ENCODE results near the gene CMTM3.
"Not testable (repeated sequence)": the region's sequence is repeated elsewhere in the genome, so short reads cannot be mapped to it uniquely, and the experiment has no call there.

The CMTM3 gene

GRCh38 chr16:66590322-66590721 is 14.2 kb upstream of the CMTM3 start:
- Mint-ChIP-seq H3K4me3 (peak overlapping the region; percentile 72), H3K27me3 (no peaks in the 10 kb centered on the region), H3K9me3 (no peaks in the 10 kb centered on the region), H3K36me3 (ENCODE audit: insufficient read depth) (peaks cover 6% of the 10 kb centered on the region), H3K4me1 (peaks cover 16% of the 10 kb centered on the region), H3K27ac (ENCODE audit: low read depth) (peak overlapping the region; percentile 85)
- ATAC-seq (replicated peaks; ENCODE audit: extremely low read depth, poor library complexity, severe bottlenecking) = peak; percentile 45
- no peak for DNase-seq (ENCODE audit: low spot score in 2 of 2)

- H3K36me3 Mint-ChIP-seq (ENCODE audit: insufficient read depth) = peaks cover 6% of the 10 kb centered on the region
- H3K27ac Mint-ChIP-seq (ENCODE audit: low read depth) = peak overlapping the region; percentile 85
- DNase-seq (ENCODE audit: low spot score in 2 of 2) (no peak), ATAC-seq (replicated peaks; ENCODE audit: extremely low read depth, poor library complexity, severe bottlenecking) (no peak)
- H3K4me1 Mint-ChIP-seq = peaks cover 16% of the 10 kb centered on the region
- H3K4me3 Mint-ChIP-seq = no peak overlapping the region
- no peaks in the 10 kb centered on the region for H3K9me3 Mint-ChIP-seq
- H3K27me3 Mint-ChIP-seq = no peaks in the 10 kb centered on the region
Observed at GRCh38 chr16:66591018-66591417, 13.5 kb upstream of the CMTM3 start.

GRCh38 chr16:66592241-66592640 is 12.3 kb upstream of the CMTM3 start:
- Mint-ChIP-seq H3K9me3 (no peaks in the 10 kb centered on the region), H3K4me1 (peaks cover 16% of the 10 kb centered on the region), H3K36me3 (ENCODE audit: insufficient read depth) (peaks cover 5% of the 10 kb centered on the region), H3K4me3 (no peak overlapping the region), H3K27me3 (no peaks in the 10 kb centered on the region), H3K27ac (ENCODE audit: low read depth) (no peak overlapping the region)
- ATAC-seq (replicated peaks; ENCODE audit: extremely low read depth, poor library complexity, severe bottlenecking) (no peak), DNase-seq (ENCODE audit: low spot score in 2 of 2) (no peak)

- Mint-ChIP-seq H3K27me3 (no peaks in the 10 kb centered on the region), H3K9me3 (no peaks in the 10 kb centered on the region), H3K27ac (ENCODE audit: low read depth) (no peak overlapping the region), H3K4me1 (peaks cover 16% of the 10 kb centered on the region), H3K4me3 (no peak overlapping the region), H3K36me3 (ENCODE audit: insufficient read depth) (peaks cover 5% of the 10 kb centered on the region)
- DNase-seq (ENCODE audit: low spot score in 2 of 2) (no peak), ATAC-seq (replicated peaks; ENCODE audit: extremely low read depth, poor library complexity, severe bottlenecking) (no peak)
Observed at GRCh38 chr16:66592814-66593213, 11.7 kb upstream of the CMTM3 start.

GRCh38 chr16:66594739-66595138 is 9.8 kb upstream of the CMTM3 start:
- Mint-ChIP-seq H3K27ac (ENCODE audit: low read depth) (no peak overlapping the region), H3K4me1 (peaks cover 8% of the 10 kb centered on the region), H3K9me3 (no peaks in the 10 kb centered on the region), H3K4me3 (no peak overlapping the region), H3K27me3 (no peaks in the 10 kb centered on the region), H3K36me3 (ENCODE audit: insufficient read depth) (peaks cover 2% of the 10 kb centered on the region)
- ATAC-seq (replicated peaks; ENCODE audit: extremely low read depth, poor library complexity, severe bottlenecking) (no peak), DNase-seq (ENCODE audit: low spot score in 2 of 2) (no peak)

- not testable (repeated sequence) for H3K36me3 Mint-ChIP-seq (ENCODE audit: insufficient read depth); H3K27ac Mint-ChIP-seq (ENCODE audit: low read depth); H3K9me3 Mint-ChIP-seq; H3K4me3 Mint-ChIP-seq; H3K27me3 Mint-ChIP-seq; DNase-seq (ENCODE audit: low spot score in 2 of 2); H3K4me1 Mint-ChIP-seq; ATAC-seq (replicated peaks; ENCODE audit: extremely low read depth, poor library complexity, severe bottlenecking)
Observed at GRCh38 chr16:66596559-66596958, 7.9 kb upstream of the CMTM3 start.

- Mint-ChIP-seq H3K36me3 (ENCODE audit: insufficient read depth) (no peaks in the 10 kb centered on the region), H3K4me3 (no peak overlapping the region), H3K9me3 (no peaks in the 10 kb centered on the region), H3K27ac (ENCODE audit: low read depth) (no peak overlapping the region), H3K27me3 (no peaks in the 10 kb centered on the region), H3K4me1 (no peaks in the 10 kb centered on the region)
- ATAC-seq (replicated peaks; ENCODE audit: extremely low read depth, poor library complexity, severe bottlenecking) (no peak), DNase-seq (ENCODE audit: low spot score in 2 of 2) (no peak)
Observed at GRCh38 chr16:66596986-66597848, 7.3 kb upstream of the CMTM3 start.

GRCh38 chr16:66598111-66598510 is 6.4 kb upstream of the CMTM3 start:
- peaks cover 6% of the 10 kb centered on the region for H3K4me1 Mint-ChIP-seq
- peak overlapping the region; percentile 19 for H3K27ac Mint-ChIP-seq (ENCODE audit: low read depth)
- no peaks in the 10 kb centered on the region for H3K9me3 Mint-ChIP-seq
- H3K36me3 Mint-ChIP-seq (ENCODE audit: insufficient read depth) = no peaks in the 10 kb centered on the region
- ATAC-seq (replicated peaks; ENCODE audit: extremely low read depth, poor library complexity, severe bottlenecking) = no peak
- H3K4me3 Mint-ChIP-seq = no peak overlapping the region
- no peak for DNase-seq (ENCODE audit: low spot score in 2 of 2)
- H3K27me3 Mint-ChIP-seq = no peaks in the 10 kb centered on the region

GRCh38 chr16:66599726-66600125 is 4.8 kb upstream of the CMTM3 start:
- DNase-seq (ENCODE audit: low spot score in 2 of 2) = no peak
- Mint-ChIP-seq H3K27ac (ENCODE audit: low read depth) (no peak overlapping the region), H3K4me1 (peaks cover 15% of the 10 kb centered on the region), H3K9me3 (no peaks in the 10 kb centered on the region), H3K27me3 (no peaks in the 10 kb centered on the region), H3K36me3 (ENCODE audit: insufficient read depth) (peaks cover 7% of the 10 kb centered on the region), H3K4me3 (no peak overlapping the region)
- ATAC-seq (replicated peaks; ENCODE audit: extremely low read depth, poor library complexity, severe bottlenecking) = no peak

- ATAC-seq (replicated peaks; ENCODE audit: extremely low read depth, poor library complexity, severe bottlenecking) = no peak
- Mint-ChIP-seq H3K36me3 (ENCODE audit: insufficient read depth) (peaks cover 7% of the 10 kb centered on the region), H3K4me3 (no peak overlapping the region), H3K27ac (ENCODE audit: low read depth) (no peak overlapping the region), H3K9me3 (no peaks in the 10 kb centered on the region), H3K27me3 (no peaks in the 10 kb centered on the region), H3K4me1 (peaks cover 15% of the 10 kb centered on the region)
- DNase-seq (ENCODE audit: low spot score in 2 of 2) = no peak
Observed at GRCh38 chr16:66600477-66600876, 4.0 kb upstream of the CMTM3 start.

- DNase-seq (ENCODE audit: low spot score in 2 of 2) = no peak
- no peaks in the 10 kb centered on the region for H3K27me3 Mint-ChIP-seq
- H3K36me3 Mint-ChIP-seq (ENCODE audit: insufficient read depth) = peaks cover 12% of the 10 kb centered on the region
- no peaks in the 10 kb centered on the region for H3K9me3 Mint-ChIP-seq
- no peak overlapping the region for H3K27ac Mint-ChIP-seq (ENCODE audit: low read depth)
- no peak for ATAC-seq (replicated peaks; ENCODE audit: extremely low read depth, poor library complexity, severe bottlenecking)
- peaks cover 22% of the 10 kb centered on the region for H3K4me1 Mint-ChIP-seq
- no peak overlapping the region for H3K4me3 Mint-ChIP-seq
Observed at GRCh38 chr16:66601471-66601870, 3.0 kb upstream of the CMTM3 start.

GRCh38 chr16:66603537-66604375 is 748 bp upstream of the CMTM3 start:
- Mint-ChIP-seq H3K9me3 (no peaks in the 10 kb centered on the region), H3K4me1 (peaks cover 42% of the 10 kb centered on the region), H3K27ac (ENCODE audit: low read depth) (peak overlapping the region; percentile 84), H3K27me3 (no peaks in the 10 kb centered on the region), H3K36me3 (ENCODE audit: insufficient read depth) (peaks cover 13% of the 10 kb centered on the region), H3K4me3 (peak overlapping the region; percentile 88)
- DNase-seq (ENCODE audit: low spot score in 2 of 2) (peak; percentile 55 to 77), ATAC-seq (replicated peaks; ENCODE audit: extremely low read depth, poor library complexity, severe bottlenecking) (peak; percentile 73)
